Measurements from ENCODE around the gene GALC.

GALC gene

DNA sequence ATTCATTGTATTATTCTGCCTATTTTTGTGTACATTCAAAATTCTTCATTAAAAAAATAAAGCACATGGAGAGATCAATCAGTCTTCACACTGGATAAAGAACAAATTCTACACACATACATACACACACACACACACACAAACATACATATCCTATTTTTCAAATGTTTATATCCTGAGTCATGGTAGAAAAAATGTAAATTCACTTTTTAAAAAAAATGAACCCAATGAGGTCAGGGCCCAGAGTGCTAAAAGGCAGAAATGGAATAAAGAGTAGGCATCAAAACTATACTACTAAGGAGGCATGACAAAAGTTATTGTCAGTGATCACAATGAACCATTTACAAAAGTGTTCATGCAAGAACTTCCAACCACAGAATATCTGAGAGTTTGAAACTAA, 17.3 kb downstream of the GALC start:
- TF ChIP-seq, protein P1, sequence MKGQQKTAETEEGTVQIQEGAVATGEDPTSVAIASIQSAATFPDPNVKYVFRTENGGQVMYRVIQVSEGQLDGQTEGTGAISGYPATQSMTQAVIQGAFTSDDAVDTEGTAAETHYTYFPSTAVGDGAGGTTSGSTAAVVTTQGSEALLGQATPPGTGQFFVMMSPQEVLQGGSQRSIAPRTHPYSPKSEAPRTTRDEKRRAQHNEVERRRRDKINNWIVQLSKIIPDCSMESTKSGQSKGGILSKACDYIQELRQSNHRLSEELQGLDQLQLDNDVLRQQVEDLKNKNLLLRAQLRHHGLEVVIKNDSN (IDR thresholded peaks at IDR 0.05), result no peak
- no peak for TF ChIP-seq TAF1 (IDR thresholded peaks at IDR 0.05; ENCODE audit: low read depth)

DNA sequence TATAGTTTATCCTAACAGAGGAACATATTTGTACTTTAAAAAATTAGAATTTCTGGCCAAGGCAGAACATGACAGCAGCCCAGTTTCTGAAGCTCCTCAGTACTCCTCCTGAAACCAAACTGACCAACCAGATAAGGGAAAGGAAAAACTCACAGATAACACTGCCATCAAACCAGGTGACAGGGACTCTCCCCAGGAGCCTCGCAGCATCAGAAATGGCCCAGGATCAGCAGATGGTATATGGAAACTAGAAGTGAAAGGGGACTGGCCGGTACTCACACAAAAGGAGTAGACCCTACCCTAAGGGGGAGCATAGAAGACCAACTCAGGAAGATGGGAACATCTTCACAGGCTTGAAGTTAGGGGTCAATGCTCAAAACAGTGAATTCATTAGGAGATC, 22.0 kb downstream of the GALC start:
- no peak for TF ChIP-seq ZBTB7A (IDR thresholded peaks at IDR 0.05; ENCODE audit: low read depth)

- TF ChIP-seq TAF1 (IDR thresholded peaks at IDR 0.05; ENCODE audit: low read depth), result no peak
- TF ChIP-seq, protein P2, sequence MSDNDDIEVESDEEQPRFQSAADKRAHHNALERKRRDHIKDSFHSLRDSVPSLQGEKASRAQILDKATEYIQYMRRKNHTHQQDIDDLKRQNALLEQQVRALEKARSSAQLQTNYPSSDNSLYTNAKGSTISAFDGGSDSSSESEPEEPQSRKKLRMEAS (IDR thresholded peaks at IDR 0.05), result no peak
- no peak for TF ChIP-seq CEBPB (IDR thresholded peaks at IDR 0.05)
- TF ChIP-seq EP300 (IDR thresholded peaks at IDR 0.05; ENCODE audit: borderline replicate concordance), result no peak
- TF ChIP-seq, protein P1 (IDR thresholded peaks at IDR 0.05), result no peak
- TF ChIP-seq CREB1 (IDR thresholded peaks at IDR 0.05; ENCODE audit: low read depth), result no peak
- no peak for TF ChIP-seq NFIC (IDR thresholded peaks at IDR 0.05)
- TF ChIP-seq YY1 (IDR thresholded peaks at IDR 0.05; ENCODE audit: low read depth), result no peak
- TF ChIP-seq TEAD4 (IDR thresholded peaks at IDR 0.05), result no peak
- no peak for TF ChIP-seq EGR1 (IDR thresholded peaks at IDR 0.05)
- TF ChIP-seq RAD21 (IDR thresholded peaks at IDR 0.05; ENCODE audit: low read depth), result no peak
- TF ChIP-seq TCF12 (IDR thresholded peaks at IDR 0.05; ENCODE audit: low read depth), result no peak
- no peak for TF ChIP-seq ZBTB7A (IDR thresholded peaks at IDR 0.05; ENCODE audit: low read depth)
Observed at GRCh38 chr14:87967496-87967895, 25.5 kb downstream of the GALC start.

DNA sequence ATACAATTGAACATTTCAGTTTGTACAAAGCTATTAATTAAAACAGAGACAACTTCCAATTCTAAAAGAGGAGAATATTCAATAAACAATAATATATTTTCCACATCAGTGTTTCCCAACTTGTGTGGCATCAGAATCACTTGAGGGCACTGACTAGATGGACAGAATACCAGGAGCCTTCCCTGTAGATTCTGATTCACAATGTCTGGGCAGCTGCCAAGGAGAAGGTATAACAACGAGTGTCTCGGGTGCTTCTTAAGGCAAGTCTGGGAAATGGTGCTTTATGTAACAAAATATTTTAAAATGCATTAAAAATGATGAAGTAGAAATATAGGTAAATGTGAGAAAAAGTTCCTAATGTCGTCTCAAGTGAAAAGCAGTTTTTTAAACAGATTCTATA, 26.2 kb downstream of the GALC start:
- TF ChIP-seq, protein P2 (IDR thresholded peaks at IDR 0.05), result no peak
- no peak for TF ChIP-seq TCF12 (IDR thresholded peaks at IDR 0.05; ENCODE audit: low read depth)
- no peak for TF ChIP-seq EP300 (IDR thresholded peaks at IDR 0.05; ENCODE audit: borderline replicate concordance)
- no peak for TF ChIP-seq REST (IDR thresholded peaks at IDR 0.05; ENCODE audit: low read depth)
- TF ChIP-seq YY1 (IDR thresholded peaks at IDR 0.05; ENCODE audit: low read depth), result no peak

- TF ChIP-seq, protein P1 (IDR thresholded peaks at IDR 0.05), result no peak
- TF ChIP-seq, protein P2 (IDR thresholded peaks at IDR 0.05), result no peak
- TF ChIP-seq CEBPB (IDR thresholded peaks at IDR 0.05) (no peak), CREB1 (IDR thresholded peaks at IDR 0.05; ENCODE audit: low read depth) (no peak), REST (IDR thresholded peaks at IDR 0.05; ENCODE audit: low read depth) (no peak), ZBTB7A (IDR thresholded peaks at IDR 0.05; ENCODE audit: low read depth) (no peak), RAD21 (IDR thresholded peaks at IDR 0.05; ENCODE audit: low read depth) (no peak), YY1 (IDR thresholded peaks at IDR 0.05; ENCODE audit: low read depth) (no peak), EGR1 (IDR thresholded peaks at IDR 0.05) (no peak), NFIC (IDR thresholded peaks at IDR 0.05) (no peak), TCF12 (IDR thresholded peaks at IDR 0.05; ENCODE audit: low read depth) (no peak), TEAD4 (IDR thresholded peaks at IDR 0.05) (no peak), EP300 (IDR thresholded peaks at IDR 0.05; ENCODE audit: borderline replicate concordance) (no peak), FOXM1 (IDR thresholded peaks at IDR 0.05; ENCODE audit: borderline replicate concordance, low read depth) (no peak), TAF1 (IDR thresholded peaks at IDR 0.05; ENCODE audit: low read depth) (no peak)
Observed at GRCh38 chr14:87961246-87961645, 31.7 kb downstream of the GALC start.

GRCh38 chr14:87960013-87960787, 32.8 kb downstream of the GALC start:
- TF ChIP-seq CREB1 (IDR thresholded peaks at IDR 0.05; ENCODE audit: low read depth) (no peak), REST (IDR thresholded peaks at IDR 0.05; ENCODE audit: low read depth) (no peak), EP300 (IDR thresholded peaks at IDR 0.05; ENCODE audit: borderline replicate concordance) (no peak), FOXM1 (IDR thresholded peaks at IDR 0.05; ENCODE audit: borderline replicate concordance, low read depth) (no peak), CEBPB (IDR thresholded peaks at IDR 0.05) (no peak), TCF12 (IDR thresholded peaks at IDR 0.05; ENCODE audit: low read depth) (no peak), ZBTB7A (IDR thresholded peaks at IDR 0.05; ENCODE audit: low read depth) (no peak), RAD21 (IDR thresholded peaks at IDR 0.05; ENCODE audit: low read depth) (no peak), TAF1 (IDR thresholded peaks at IDR 0.05; ENCODE audit: low read depth) (no peak), TEAD4 (IDR thresholded peaks at IDR 0.05) (no peak), NFIC (IDR thresholded peaks at IDR 0.05) (no peak), EGR1 (IDR thresholded peaks at IDR 0.05) (no peak)
- TF ChIP-seq, protein P1 (IDR thresholded peaks at IDR 0.05), result no peak

All from Ishikawa (cell line).